Fibroblast of lung (primary cell): ENCODE data around the gene AP4E1.

Source experiments
- CTCF ChIP-seq, 2 donors: IDR thresholded peaks in 1 of 2; conservative IDR thresholded peaks in 1 of 2; 1 replicate in 1 of 2; 2 replicates in 1 of 2; pipeline ENCODE4 v1.5.1; 2011 to 2012; ENCODE audit warnings: low read length in 2 of 2, control low read depth in 1 of 2, inconsistent platforms in 1 of 2, low read depth in 1 of 2, mild to moderate bottlenecking in 1 of 2
- EZH2 ChIP-seq: IDR thresholded peaks from 2 replicates; pipeline ENCODE4 v1.5.1; 2012; ENCODE audit warnings: low read length, control low read depth, mild to moderate bottlenecking; ENCODE audit errors: missing control alignments

DNA sequence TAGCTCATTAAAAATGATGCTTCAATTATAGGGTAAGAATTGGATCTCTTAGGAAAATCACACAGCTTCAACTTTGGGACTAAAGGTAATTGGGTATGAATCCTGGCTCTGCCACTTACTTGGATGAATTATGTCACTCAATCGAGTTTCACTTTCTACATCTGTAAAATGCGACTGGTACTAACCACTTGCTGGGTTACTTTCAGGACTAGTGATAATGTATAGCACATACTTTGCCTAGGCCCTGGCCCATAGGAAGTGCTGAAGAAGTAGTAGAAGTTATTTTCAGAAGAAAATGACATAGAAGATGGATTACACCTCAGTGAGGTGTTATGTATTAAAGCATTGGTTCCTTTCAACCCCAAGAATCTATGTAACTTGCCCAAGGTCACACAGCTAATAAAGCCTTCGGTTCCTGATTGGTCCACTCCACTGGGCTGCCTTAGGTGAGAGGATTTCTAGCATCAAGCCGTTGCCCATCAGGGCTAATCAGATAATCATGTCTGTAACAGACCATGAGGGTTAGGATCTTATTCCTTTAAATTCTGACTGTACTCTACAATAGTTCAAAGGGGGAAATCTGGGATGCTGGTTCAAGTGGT lies 29.4 kb upstream of the AP4E1 start:
- TF ChIP-seq CTCF (conservative IDR thresholded peaks at IDR 0.05 in 1 of 2, IDR thresholded peaks at IDR 0.05 in 1 of 2; ENCODE audit: low read depth in 1 of 2, low read length in 2 of 2): no peak
- TF ChIP-seq EZH2: no peak
